HG03571 (cell line): Measurements from ENCODE around the gene GDPD3.

Experiments used
- ATAC-seq: cut with Tn5 transposase; IDR thresholded peaks from one replicate; pipeline ENCODE4 v1.9.1; 2021; ENCODE audit not compliant: unreplicated experiment

Gene GDPD3

DNA sequence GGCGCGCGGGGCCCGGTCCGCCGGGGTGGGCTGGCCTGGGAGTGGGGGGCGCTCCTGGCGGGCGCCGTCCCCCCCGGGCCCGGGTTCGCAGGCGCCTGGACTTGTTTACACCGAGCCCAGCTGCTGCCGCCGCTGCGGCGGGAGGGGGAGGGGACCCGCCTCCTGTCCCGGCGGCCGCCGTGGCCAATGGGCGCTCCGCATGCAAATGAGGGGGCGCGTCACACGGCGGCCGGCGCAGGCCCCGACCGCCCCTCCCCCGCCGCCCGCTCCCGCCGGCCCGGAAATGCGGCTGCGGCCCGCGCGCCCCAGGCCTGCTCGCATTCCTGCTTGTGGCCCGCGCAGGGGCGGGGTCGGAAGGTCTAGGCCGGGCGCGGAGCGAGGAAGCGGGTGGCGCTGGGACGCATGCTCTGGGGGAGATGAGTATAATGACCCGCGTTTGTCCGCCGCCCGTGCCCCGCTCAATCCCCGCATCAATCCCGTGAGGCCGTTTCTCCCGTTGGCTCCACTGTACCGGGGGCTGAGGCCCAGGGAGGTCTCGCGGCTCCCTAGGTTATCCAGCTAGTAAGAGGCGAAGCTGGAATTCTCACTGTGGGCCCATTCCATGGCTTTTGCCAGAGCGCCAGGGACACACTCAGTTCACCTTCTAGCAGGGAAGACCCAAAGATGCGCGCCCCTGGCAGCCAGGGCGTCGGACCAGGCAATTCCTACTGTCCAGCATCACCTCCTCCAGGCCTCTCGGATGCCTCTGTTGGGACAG is 17.1 kb downstream of the GDPD3 start, which contains the start of gene YPEL3:
YPEL3 (minus strand) TSS at position 109 of the 757 bp plus-strand sequence. CDS start 731 bp downstream, outside the sequence.
- ATAC-seq, result peak; percentile 38

GRCh38 chr16:30095166-30096078 is 17.9 kb downstream of the GDPD3 start:
- ATAC-seq, result no peak

DNA sequence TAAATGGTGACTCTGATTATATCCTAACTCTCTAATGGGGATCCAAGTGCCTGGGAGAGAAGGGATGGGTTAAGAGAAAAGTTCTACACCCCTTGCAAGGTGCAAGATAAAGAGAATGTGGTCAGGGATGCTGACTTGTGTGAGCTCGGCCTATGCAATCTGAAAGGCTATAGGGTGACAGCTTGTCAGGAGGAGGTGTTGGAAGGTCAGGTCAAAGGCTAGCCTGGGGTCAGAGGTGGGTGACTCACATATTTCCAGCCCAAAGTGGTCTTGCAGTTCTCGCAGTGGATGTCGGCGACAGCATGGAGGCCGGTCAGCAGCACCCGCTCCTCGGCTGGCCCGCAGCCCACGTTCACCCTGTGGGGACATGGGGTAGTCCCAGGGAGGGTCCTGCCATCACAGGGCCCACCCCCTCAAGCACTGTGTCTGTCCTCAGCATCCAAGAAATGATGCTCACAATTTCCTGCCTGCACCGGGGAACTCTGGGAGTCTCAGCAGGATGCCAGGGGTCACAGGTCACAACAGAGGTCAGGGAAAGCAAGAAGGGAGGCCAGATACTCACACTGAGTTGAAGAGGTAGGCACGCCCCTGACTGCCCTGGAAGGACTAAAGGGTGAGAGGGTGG is 18.7 kb downstream of the GDPD3 start:
- ATAC-seq, result no peak

- peak; percentile 40 for ATAC-seq
Observed at GRCh38 chr16:30092373-30093010, 20.8 kb downstream of the GDPD3 start.

DNA sequence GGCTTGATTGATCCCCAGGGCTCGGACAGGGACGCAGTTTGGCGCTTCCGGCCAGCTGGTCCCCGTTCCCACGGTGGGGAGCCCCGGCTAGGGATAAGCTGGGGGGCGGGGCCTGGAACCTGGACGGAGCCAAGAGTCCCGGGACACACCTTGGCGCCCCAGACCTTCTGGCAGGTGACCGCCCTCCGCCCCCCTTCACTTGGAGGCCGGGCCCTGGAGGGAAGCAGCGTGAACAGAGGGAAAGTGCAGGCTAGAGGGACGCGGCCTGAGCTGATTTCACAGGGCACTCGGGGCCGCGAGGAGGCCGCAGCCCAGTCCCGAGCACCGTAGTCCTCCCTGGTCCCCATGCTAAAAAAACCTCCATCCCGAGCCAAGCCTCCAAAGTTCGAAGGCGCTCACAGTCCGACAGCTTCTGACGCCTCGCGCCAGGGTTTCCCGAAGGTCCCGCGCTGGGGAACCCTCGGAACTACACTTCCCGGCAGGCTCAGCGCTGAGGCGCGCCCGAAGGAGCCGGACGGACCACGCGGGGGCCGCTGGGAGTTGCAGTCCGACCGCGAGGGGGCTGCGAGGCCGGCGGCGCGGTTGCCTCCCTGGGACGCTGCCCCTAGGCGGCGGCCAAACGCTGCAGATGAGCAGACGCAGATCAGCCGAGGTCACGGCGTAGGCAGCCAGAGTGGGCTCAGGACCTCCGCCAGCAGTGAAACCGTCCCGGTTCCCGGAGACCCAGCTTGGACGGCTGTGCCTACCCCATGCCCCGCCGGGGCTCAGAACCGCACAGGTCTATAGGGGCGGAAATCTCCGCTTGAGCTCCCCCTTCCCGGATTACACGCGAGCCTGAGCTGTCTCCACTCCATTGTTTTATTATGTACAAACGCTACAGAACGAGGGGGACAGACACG is 21.6 kb downstream of the GDPD3 start, which contains the start of gene TBX6:
TBX6 (minus strand) TSS at position 451 of the 899 bp plus-strand sequence. CDS start 731 bp downstream, outside the sequence.
- ATAC-seq, result peak; percentile 62

GRCh38 chr16:30090610-30091331 is 22.6 kb downstream of the GDPD3 start:
- ATAC-seq, result no peak

DNA sequence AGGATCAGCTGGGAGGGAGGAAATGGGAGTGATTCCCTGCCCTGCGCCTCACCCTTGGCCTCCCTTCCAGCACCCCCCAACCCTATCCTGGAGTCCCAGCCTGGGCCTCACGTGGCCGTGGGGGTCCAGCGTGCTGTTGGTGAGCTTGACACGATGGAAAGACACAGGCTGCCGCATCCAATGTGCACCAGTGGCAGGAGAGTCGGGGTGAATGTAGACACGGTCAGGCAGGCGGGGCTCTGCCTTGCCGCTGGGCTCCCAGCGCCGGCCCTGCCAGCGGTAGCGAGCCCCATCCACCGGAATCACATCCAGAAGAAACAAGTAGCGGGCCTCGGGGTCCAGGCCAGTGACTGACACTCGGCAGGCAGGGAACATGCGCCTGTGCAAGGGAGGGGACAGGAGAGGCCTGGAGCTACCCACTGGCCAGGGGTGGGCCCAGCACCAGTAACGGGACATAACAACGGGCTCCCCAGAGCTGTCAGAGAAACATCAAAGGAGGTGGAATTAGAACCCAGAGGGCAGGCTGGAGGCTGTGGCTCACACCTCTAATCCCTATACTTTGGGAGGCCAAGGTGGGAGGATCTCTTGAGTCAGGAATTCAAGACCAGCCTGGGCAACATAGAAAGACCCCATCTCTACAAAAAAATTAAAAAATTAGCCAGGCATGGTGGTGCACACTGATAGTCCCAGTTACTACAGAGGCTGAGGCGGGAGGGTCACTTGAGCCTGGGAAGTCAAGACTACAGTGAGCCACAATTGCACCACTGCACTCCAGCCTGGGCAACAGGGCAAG is 24.3 kb downstream of the GDPD3 start:
- no peak for ATAC-seq

- ATAC-seq, result no peak
Observed at GRCh38 chr16:30088237-30088831, 25.0 kb downstream of the GDPD3 start.

- no peak for ATAC-seq
Observed at GRCh38 chr16:30087181-30087898, 26.0 kb downstream of the GDPD3 start.

GRCh38 chr16:30086291-30087140 is 26.8 kb downstream of the GDPD3 start:
- no peak for ATAC-seq

- ATAC-seq, result no peak
Observed at GRCh38 chr16:30085820-30086219, 27.5 kb downstream of the GDPD3 start.

GRCh38 chr16:30085247-30085646 is 28.1 kb downstream of the GDPD3 start:
- no peak for ATAC-seq

GRCh38 chr16:30084816-30085159 is 28.5 kb downstream of the GDPD3 start:
- no peak for ATAC-seq

DNA sequence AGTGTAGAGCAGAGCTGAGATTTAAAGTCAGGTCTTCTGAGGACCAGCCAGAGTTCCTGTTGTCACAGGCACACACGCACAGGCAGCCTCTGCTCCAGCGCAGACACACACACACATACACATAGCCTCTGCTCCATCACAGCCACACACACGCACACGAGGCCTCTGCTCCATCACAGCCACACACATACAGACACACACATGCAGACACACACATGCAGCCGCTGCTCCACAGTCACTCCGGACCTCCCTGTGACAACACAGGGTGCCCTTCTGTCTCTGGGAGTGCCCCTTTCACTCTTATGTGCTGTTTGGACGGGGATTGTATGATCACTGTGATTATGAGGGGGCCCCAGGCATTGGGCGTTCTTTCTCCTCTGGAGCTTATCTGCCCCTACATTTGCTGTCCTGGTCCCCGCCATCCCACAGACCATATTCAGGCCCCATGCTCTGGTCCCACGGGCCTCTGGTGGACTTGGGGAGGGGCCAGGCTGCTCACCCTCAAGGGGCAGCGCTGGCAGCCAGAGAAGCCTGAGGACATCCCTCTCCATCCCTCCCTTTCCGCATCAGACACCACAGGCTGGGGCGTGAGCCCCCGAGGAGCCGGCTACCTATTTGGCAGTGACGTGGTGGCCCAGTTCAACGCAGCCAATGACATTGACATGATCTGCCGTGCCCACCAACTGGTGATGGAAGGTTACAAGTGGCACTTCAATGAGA is 29.1 kb downstream of the GDPD3 start:
- no peak for ATAC-seq

GRCh38 chr16:30083216-30084055 is 29.9 kb downstream of the GDPD3 start:
- no peak for ATAC-seq
